Gastroesophageal sphincter (tissue), 4 donors: ENCODE data around the gene RAB6B. TPM values are rescaled to one million over a fixed set of nuclear protein-coding genes. Genes with fewer than 3 reads are reported as not detected.

ENCODE experiments used
- ATAC-seq: fragments of 150-250 bp; one replicate; pipeline ENCODE4 v1.9.1; 2016; ENCODE audit warnings: mild to moderate bottlenecking, moderate library complexity
- H3K27ac ChIP-seq, 4 donors: fragments of 200-600 bp; sonication (generic) in 3 of 4; 1 replicate in 3 of 4; 2 replicates in 1 of 4; pipeline ENCODE4 v1.5.1; 2016 to 2019
- H3K27me3 ChIP-seq: fragments of 200-600 bp; sonication (generic); one replicate; pipeline ENCODE4 v1.5.1; 2019
- H3K36me3 ChIP-seq, 2 donors: fragments of 200-600 bp; sonication (generic); one replicate each; pipeline ENCODE4 v1.5.1; 2019; ENCODE audit warnings: control low read depth in 1 of 2
- H3K4me1 ChIP-seq, 3 donors: fragments of 200-600 bp; sonication (generic); 1 replicate in 2 of 3; 2 replicates in 1 of 3; pipeline ENCODE4 v1.5.1; 2016 to 2019; ENCODE audit warnings: control low read depth in 2 of 3
- H3K4me3 ChIP-seq, 2 donors: fragments of 200-600 bp; sonication (generic); one replicate each; pipeline ENCODE4 v1.5.1; 2019; ENCODE audit warnings: mild to moderate bottlenecking in 1 of 2, moderate library complexity in 1 of 2
- H3K9me3 ChIP-seq, 3 donors: fragments of 200-600 bp; sonication (generic); one replicate each; pipeline ENCODE4 v1.5.1; 2017 to 2019; ENCODE audit warnings: control low read depth in 2 of 3
- CTCF ChIP-seq, 4 experiments: fragments of 200-600 bp in 2 of 4; fragments of 450-650 bp in 2 of 4; sonication (generic) in 1 of 4; IDR thresholded peaks; one replicate each; pipeline ENCODE4 v1.5.1; 2017 to 2019; ENCODE audit warnings: antibody characterized with exemption in 4 of 4, mild to moderate bottlenecking in 2 of 4, moderate library complexity in 2 of 4
- EP300 ChIP-seq: sonication (generic); formaldehyde crosslinking; IDR thresholded peaks from one replicate; pipeline ENCODE4 v1.6.1; 2017; ENCODE audit warnings: antibody characterized with exemption, mild to moderate bottlenecking
- POLR2A ChIP-seq, 2 donors: fragments of 450-650 bp; IDR thresholded peaks; one replicate each; pipeline ENCODE4 v1.6.1; 2017; ENCODE audit warnings: antibody characterized with exemption in 2 of 2, mild to moderate bottlenecking in 2 of 2, moderate library complexity in 1 of 2
- POLR2AphosphoS5 ChIP-seq: sonication (generic); formaldehyde crosslinking; IDR thresholded peaks from one replicate; pipeline ENCODE4 v1.6.1; 2017; ENCODE audit warnings: antibody characterized with exemption
- WGBS, 2 donors: methylation state at CpG; one replicate each; pipeline ENCODE4 v1.1.5; 2018; ENCODE audit warnings: low coverage in 1 of 2; 5-methylcytosine and 5-hydroxymethylcytosine counted together
- total RNA-seq, 4 donors: library from RNA; depleted of rRNA; stranded (reverse); fragments of >200 nt; gene quantifications; one replicate each; pipeline ENCODE4 v1.1.0, GENCODE V29; 2016

The RAB6B gene
- total RNA-seq, 4 donors from 2014 or later: 5.0 to 16.1 (median 8.7) TPM

DNA sequence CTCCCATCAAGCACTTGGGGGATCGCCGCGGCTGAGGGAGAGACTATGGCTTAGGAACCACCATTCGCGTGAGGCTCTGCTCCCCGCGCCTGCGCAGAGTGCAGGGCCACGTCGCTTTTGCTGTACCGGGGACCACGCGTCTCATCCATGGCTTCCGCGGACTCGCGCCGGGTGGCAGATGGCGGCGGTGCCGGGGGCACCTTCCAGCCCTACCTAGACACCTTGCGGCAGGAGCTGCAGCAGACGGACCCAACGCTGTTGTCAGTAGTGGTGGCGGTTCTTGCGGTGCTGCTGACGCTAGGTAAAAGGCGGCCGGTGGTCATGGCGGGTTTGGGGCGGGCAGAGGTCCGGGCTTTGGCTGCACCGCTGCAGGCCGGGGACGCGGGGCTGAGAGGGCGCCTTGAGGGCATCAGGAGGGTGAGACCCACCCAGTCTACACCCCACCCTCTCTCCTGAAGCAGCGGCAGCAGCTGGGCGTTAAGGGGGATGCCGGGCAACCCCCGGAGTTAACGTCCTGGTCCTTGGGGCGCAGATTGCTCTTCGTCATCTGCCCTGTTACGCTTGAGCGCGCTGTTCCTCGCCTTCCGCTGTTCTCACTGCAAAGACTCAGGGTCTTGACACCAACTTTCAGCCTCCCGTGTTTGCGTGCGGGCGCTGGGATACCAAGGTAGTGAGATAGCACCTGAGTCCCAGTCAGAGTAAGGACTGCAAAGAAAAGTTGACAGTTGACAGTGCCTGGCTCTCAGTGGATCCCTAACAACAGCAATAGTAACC lies 89.8 kb downstream of the RAB6B start, which contains the start of gene SRPRB:
TSS of gene SRPRB (plus strand) at position 114 of the 774 bp plus-strand sequence. CDS start at position 148, 34 bp downstream.
- Histone ChIP-seq H3K27ac (peak within 1 kb of the TSS; percentile 14 to 82 (median 80)), H3K27me3 (no peaks in the 10 kb centered on the region), H3K9me3 (no peaks in the 10 kb centered on the region), H3K4me3 (peak within 1 kb of the TSS; percentile 80 to 82), H3K4me1 (peaks cover 0 to 29% (median 0%) of the 10 kb centered on the region in 3 donors), H3K36me3 (peaks cover 0 to 33% of the 10 kb centered on the region in 2 donors)
- peak; percentile 99 for ATAC-seq
- WGBS, 2 donors: no CpG with 5 or more reads among the region's 53 CpGs
- TF ChIP-seq CTCF (IDR thresholded peaks at IDR 0.05) (peak in 2 of 4 experiments; percentile 5 to 33), POLR2AphosphoS5 (peak; percentile 79), EP300 (no peak), POLR2A (IDR thresholded peaks at IDR 0.05) (peak; percentile 42 to 55)

DNA sequence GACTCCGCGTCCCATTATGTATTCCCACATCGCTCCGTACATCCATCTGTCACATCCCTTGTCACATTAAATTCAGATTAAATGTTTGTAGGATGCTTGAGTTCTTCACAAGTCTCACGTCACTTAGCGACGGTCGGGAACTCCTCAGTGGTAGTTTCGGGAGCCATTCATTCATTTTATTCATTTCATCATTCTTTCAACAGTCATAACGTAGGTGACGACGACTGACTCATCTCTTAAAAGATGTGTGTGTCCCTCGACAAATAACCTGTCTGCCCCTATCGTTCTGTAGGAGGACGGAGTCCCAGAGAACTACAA lies 90.3 kb downstream of the RAB6B start:
- no peaks in the 10 kb centered on the region for H3K9me3 ChIP-seq
- peak overlapping the region; percentile 80 to 82 for H3K4me3 ChIP-seq
- WGBS, 2 donors: 0 to 13% methylated on average over 7 to 9 of the region's 15 CpGs
- peaks cover 0 to 27% of the 10 kb centered on the region in 2 donors for H3K36me3 ChIP-seq
- ATAC-seq: no peak
- H3K27ac ChIP-seq: peak overlapping the region in 2 of 4 donors; percentile 81 to 82
- peaks cover 0 to 29% (median 0%) of the 10 kb centered on the region in 3 donors for H3K4me1 ChIP-seq
- TF ChIP-seq CTCF (IDR thresholded peaks at IDR 0.05) (no peak), POLR2A (IDR thresholded peaks at IDR 0.05) (no peak), EP300 (no peak), POLR2AphosphoS5 (no peak)
- H3K27me3 ChIP-seq: no peaks in the 10 kb centered on the region

- peaks cover 0 to 23% of the 10 kb centered on the region in 2 donors for H3K36me3 ChIP-seq
- TF ChIP-seq CTCF (IDR thresholded peaks at IDR 0.05): no peak
- TF ChIP-seq POLR2AphosphoS5: no peak
- TF ChIP-seq POLR2A (IDR thresholded peaks at IDR 0.05): no peak
- H3K27ac ChIP-seq: no peak overlapping the region
- H3K9me3 ChIP-seq: no peaks in the 10 kb centered on the region
- H3K4me1 ChIP-seq: peaks cover 0 to 29% (median 0%) of the 10 kb centered on the region in 3 donors
- peak overlapping the region in 1 of 2 donors; percentile 80 for H3K4me3 ChIP-seq
- H3K27me3 ChIP-seq: no peaks in the 10 kb centered on the region
- 84 to 85% methylated on average over 3 to 4 of the region's 4 CpGs for WGBS, 2 donors
- ATAC-seq: no peak
These were observed 90.8 kb downstream of the RAB6B start for GRCh38 chr3:133804896-133805295.

DNA sequence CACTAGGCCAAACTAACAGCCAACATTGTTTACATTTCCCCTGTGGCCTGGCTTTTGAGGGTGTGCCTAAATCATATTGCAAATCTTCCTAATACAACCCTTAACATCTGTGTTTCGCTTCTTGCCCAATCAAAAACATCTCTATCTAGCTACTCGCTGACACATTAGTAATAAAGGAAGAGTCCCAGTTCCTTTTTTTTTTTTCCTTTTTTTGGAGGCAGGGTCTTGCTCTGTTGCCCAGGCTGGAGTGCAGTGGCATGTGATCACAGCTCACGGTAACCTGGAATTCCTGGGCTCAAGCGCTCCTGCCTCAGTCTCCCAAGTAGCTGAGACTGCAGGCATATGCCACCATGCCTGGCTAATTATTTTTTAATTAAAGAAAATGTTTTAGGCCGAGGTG lies 92.2 kb downstream of the RAB6B start:
- WGBS, 2 donors: 72 to 92% methylated on average over 2 to 3 of the region's 5 CpGs
- no peak for TF ChIP-seq EP300
- TF ChIP-seq CTCF (IDR thresholded peaks at IDR 0.05): no peak
- no peak for TF ChIP-seq POLR2A (IDR thresholded peaks at IDR 0.05)
- TF ChIP-seq POLR2AphosphoS5: no peak
- H3K4me1 ChIP-seq: peaks cover 0 to 28% (median 0%) of the 10 kb centered on the region in 3 donors
- no peaks in the 10 kb centered on the region for H3K27me3 ChIP-seq
- no peak overlapping the region for H3K27ac ChIP-seq
- peaks cover 0 to 8% of the 10 kb centered on the region in 2 donors for H3K36me3 ChIP-seq
- ATAC-seq: no peak
- no peaks in the 10 kb centered on the region for H3K9me3 ChIP-seq
- H3K4me3 ChIP-seq: no peak overlapping the region
